WERI-Rb-1 (cell line): ENCODE results near the gene SH2D1B.
"Not testable (repeated sequence)": the region's sequence is repeated elsewhere in the genome, so short reads cannot be mapped to it uniquely, and the experiment has no call there.

Experiments used
- DNase-seq: peaks from one replicate; pipeline ENCODE4 v3.0.0-alpha.2; 2020
- H3K27ac ChIP-seq: fragments of 250-450 bp; sonication (Bioruptor Pico); 2 replicates; pipeline ENCODE4 v1.5.1; 2020; ENCODE audit warnings: mild to moderate bottlenecking, moderate library complexity
- H3K27me3 ChIP-seq: fragments of 250-450 bp; sonication (Bioruptor Pico); 2 replicates; pipeline ENCODE4 v1.5.1; 2021; ENCODE audit warnings: mild to moderate bottlenecking, low read depth, moderate library complexity; ENCODE audit not compliant: insufficient read depth, severe bottlenecking
- H3K36me3 ChIP-seq: fragments of 250-450 bp; sonication (Bioruptor Pico); 2 replicates; pipeline ENCODE4 v1.5.1; 2020; ENCODE audit warnings: mild to moderate bottlenecking, moderate library complexity
- H3K4me3 ChIP-seq: 2 replicates; pipeline ENCODE4 v1.5.1; 2011; ENCODE audit warnings: low read depth, mild to moderate bottlenecking, control low read depth, low read length
- H3K9me3 ChIP-seq: fragments of 250-450 bp; sonication (Bioruptor Pico); 2 replicates; pipeline ENCODE4 v1.5.1; 2021; ENCODE audit warnings: mild to moderate bottlenecking, moderate library complexity; ENCODE audit not compliant: severe bottlenecking
- CTCF ChIP-seq: IDR thresholded peaks from 2 replicates; pipeline ENCODE4 v1.5.1; 2011; ENCODE audit warnings: low read depth, mild to moderate bottlenecking, control low read depth, inconsistent platforms, low read length

The SH2D1B gene

GRCh38 chr1:162412002-162412401, at the start of gene SH2D1B:
Gene SH2D1B (minus strand): TSS chr1:162412136. CDS start chr1:162412016, 120 bp downstream.
- DNase-seq: no peak
- Histone ChIP-seq H3K27me3 (no peaks in the 10 kb centered on the region), H3K27ac (no peak within 1 kb of the TSS), H3K9me3 (peaks cover 3% of the 10 kb centered on the region), H3K4me3 (no peak within 1 kb of the TSS), H3K36me3 (no peaks in the 10 kb centered on the region)
- TF ChIP-seq CTCF: no peak

- TF ChIP-seq CTCF: no peak
- H3K9me3 ChIP-seq: no peaks in the 10 kb centered on the region
- DNase-seq: no peak
- H3K36me3 ChIP-seq: no peaks in the 10 kb centered on the region
- no peaks in the 10 kb centered on the region for H3K27me3 ChIP-seq
- H3K4me3 ChIP-seq: no peak overlapping the region
- H3K27ac ChIP-seq: no peak overlapping the region
Observed at GRCh38 chr1:162458236-162458635, 46.3 kb upstream of the SH2D1B start.

- Histone ChIP-seq H3K27ac (no peak overlapping the region), H3K27me3 (no peaks in the 10 kb centered on the region), H3K36me3 (no peaks in the 10 kb centered on the region), H3K9me3 (peaks cover 3% of the 10 kb centered on the region), H3K4me3 (no peak overlapping the region)
- TF ChIP-seq CTCF: no peak
- DNase-seq: no peak
Observed at GRCh38 chr1:162456323-162456722, 44.4 kb upstream of the SH2D1B start.

GRCh38 chr1:162454361-162454760, 42.4 kb upstream of the SH2D1B start:
- H3K36me3 ChIP-seq, H3K27ac ChIP-seq, H3K4me3 ChIP-seq, H3K9me3 ChIP-seq, H3K27me3 ChIP-seq, DNase-seq: not testable (repeated sequence)

- no peak overlapping the region for H3K4me3 ChIP-seq
Observed at GRCh38 chr1:162446946-162447345, 35.0 kb upstream of the SH2D1B start.

GRCh38 chr1:162444903-162445302, 33.0 kb upstream of the SH2D1B start:
- Histone ChIP-seq H3K27ac (no peak overlapping the region), H3K9me3 (peaks cover 2% of the 10 kb centered on the region), H3K36me3 (no peaks in the 10 kb centered on the region), H3K27me3 (no peaks in the 10 kb centered on the region), H3K4me3 (no peak overlapping the region)
- DNase-seq: no peak
- TF ChIP-seq CTCF: no peak

More at GRCh38 chr1:162446946-162447345, 35.0 kb upstream of the SH2D1B start:
- Histone ChIP-seq H3K36me3 (no peaks in the 10 kb centered on the region), H3K27me3 (no peaks in the 10 kb centered on the region), H3K27ac (no peak overlapping the region), H3K9me3 (peaks cover 5% of the 10 kb centered on the region)
- no peak for TF ChIP-seq CTCF
- no peak for DNase-seq

GRCh38 chr1:162432977-162433713, 21.2 kb upstream of the SH2D1B start:
- H3K4me3 ChIP-seq, DNase-seq, H3K36me3 ChIP-seq, H3K27ac ChIP-seq, H3K9me3 ChIP-seq, H3K27me3 ChIP-seq: not testable (repeated sequence)
